Measurements from ENCODE around the gene ELOVL5.

The ELOVL5 gene

GRCh38 chr6:53302678-53303360, 45.9 kb downstream of the ELOVL5 start:
- no peak for DNase-seq

GRCh38 chr6:53301801-53302537, 46.8 kb downstream of the ELOVL5 start:
- no peak for DNase-seq

GRCh38 chr6:53300656-53301551, 47.8 kb downstream of the ELOVL5 start:
- no peak for DNase-seq

- no peak for DNase-seq
Observed at GRCh38 chr6:53299331-53300005, 49.3 kb downstream of the ELOVL5 start.

- DNase-seq, result no peak
Observed at GRCh38 chr6:53297004-53297403, 51.7 kb downstream of the ELOVL5 start.

GRCh38 chr6:53295176-53295575, 53.6 kb downstream of the ELOVL5 start:
- DNase-seq, result no peak

GRCh38 chr6:53294611-53295010, 54.1 kb downstream of the ELOVL5 start:
- no peak for DNase-seq

GRCh38 chr6:53294095-53294494, 54.7 kb downstream of the ELOVL5 start:
- DNase-seq, result no peak

- no peak for DNase-seq
Observed at GRCh38 chr6:53293691-53294090, 55.1 kb downstream of the ELOVL5 start.

GRCh38 chr6:53290537-53291510, 57.9 kb downstream of the ELOVL5 start:
- DNase-seq, result no peak

GRCh38 chr6:53287336-53288225, 61.2 kb downstream of the ELOVL5 start:
- DNase-seq, result no peak

- no peak for DNase-seq
Observed at GRCh38 chr6:53284901-53285300, 63.8 kb downstream of the ELOVL5 start.

- DNase-seq, result no peak
Observed at GRCh38 chr6:53282741-53283140, 66.0 kb downstream of the ELOVL5 start.

GRCh38 chr6:53282234-53282633, 66.5 kb downstream of the ELOVL5 start:
- DNase-seq, result no peak

- DNase-seq, result no peak
Observed at GRCh38 chr6:53281518-53282215, 67.1 kb downstream of the ELOVL5 start.

- no peak for DNase-seq
Observed at GRCh38 chr6:53280207-53280606, 68.5 kb downstream of the ELOVL5 start.

- no peak for DNase-seq
Observed at GRCh38 chr6:53279293-53279692, 69.5 kb downstream of the ELOVL5 start.

GRCh38 chr6:53273370-53273769, 75.4 kb downstream of the ELOVL5 start:
- DNase-seq, result no peak

GRCh38 chr6:53269827-53270226, 78.9 kb downstream of the ELOVL5 start:
- DNase-seq, result no peak
